B cell (primary cell): ENCODE measurements around the gene THRB. TPM values are rescaled to one million over a fixed set of nuclear protein-coding genes. Genes with fewer than 3 reads are reported as not detected.
"Not testable (repeated sequence)": the region's sequence is repeated elsewhere in the genome, so short reads cannot be mapped to it uniquely, and the experiment has no call there.

ENCODE experiments used
- ATAC-seq: fragments of 200-7000 bp; cut with Tn5 transposase; one replicate; pipeline ENCODE4 v1.10.0; 2021; ENCODE audit warnings: low read depth, mild to moderate bottlenecking, moderate number of reproducible peaks, moderate library complexity
- CTCF ChIA-PET: fragments of 350-600 bp; sonication (Branson Sonifier 250); formaldehyde crosslinking; loops from one replicate; lab custom pipeline; 2021; ENCODE audit warnings: antibody characterized with exemption, inconsistent platforms; lab: Charles Lee
- POLR2A ChIA-PET: fragments of 350-600 bp; sonication (Branson Sonifier 250); formaldehyde crosslinking; loops from one replicate; lab custom pipeline; 2021; ENCODE audit warnings: antibody characterized with exemption; lab: Charles Lee
- DNase-seq: peaks from one replicate; pipeline ENCODE4 v3.0.0; 2013
- H2AFZ ChIP-seq: 2 replicates; pipeline ENCODE4 v1.6.1; 2012; ENCODE audit warnings: mild to moderate bottlenecking, low read depth, low read length; ENCODE audit not compliant: insufficient read depth, poor library complexity, severe bottlenecking
- H3K27ac ChIP-seq, 2 donors: 1 replicate in 1 of 2; 2 replicates in 1 of 2; pipeline ENCODE4 v1.5.1; 2012 to 2013; ENCODE audit warnings: low read length in 2 of 2, mild to moderate bottlenecking in 2 of 2, moderate library complexity in 1 of 2
- H3K27me3 ChIP-seq, 4 experiments: fragments of 200-600 bp in 1 of 4; sonication (generic) in 1 of 4; replicated peaks in 1 of 4; 1 replicate in 2 of 4; 2 replicates in 2 of 4; pipeline versions ENCODE4 v1.6.1 to v1.7.0; 2013 to 2016; ENCODE audit warnings: low read length in 3 of 4, mild to moderate bottlenecking in 2 of 4, mixed read lengths in 1 of 4, moderate library complexity in 1 of 4; ENCODE audit not compliant: insufficient read depth in 4 of 4, control insufficient read depth in 3 of 4; ENCODE audit errors: control extremely low read depth in 1 of 4
- H3K36me3 ChIP-seq, 2 experiments: replicated peaks in 1 of 2; 1 replicate in 1 of 2; 2 replicates in 1 of 2; pipeline versions ENCODE4 v1.6.1 to v1.7.1; 2013; ENCODE audit warnings: low read length in 1 of 2; ENCODE audit not compliant: insufficient read depth in 2 of 2, control insufficient read depth in 1 of 2; ENCODE audit errors: control extremely low read depth in 1 of 2, extremely low read depth in 1 of 2
- H3K4me1 ChIP-seq, 2 donors: fragments of 200-600 bp in 1 of 2; sonication (generic) in 1 of 2; 1 replicate in 1 of 2; 2 replicates in 1 of 2; pipeline versions ENCODE4 v1.5.1 to v1.6.1; 2013 to 2017; ENCODE audit warnings: low read length in 2 of 2; ENCODE audit not compliant: control insufficient read depth in 2 of 2, insufficient read depth in 2 of 2
- H3K4me2 ChIP-seq: replicated peaks from 2 replicates; pipeline ENCODE3; 2012; ENCODE audit warnings: mild to moderate bottlenecking, low read depth, low read length; ENCODE audit not compliant: poor library complexity, severe bottlenecking
- H3K4me3 ChIP-seq, 5 experiments: fragments of 200-600 bp in 1 of 5; sonication (generic) in 1 of 5; 1 replicate in 3 of 5; 2 replicates in 2 of 5; pipeline versions ENCODE4 v1.5.1 to v1.7.0; 2011 to 2016; ENCODE audit warnings: low read length in 4 of 5, mild to moderate bottlenecking in 4 of 5, low read depth in 2 of 5, control low read depth in 1 of 5, moderate library complexity in 1 of 5; ENCODE audit not compliant: insufficient read depth in 1 of 5; ENCODE audit errors: control extremely low read depth in 1 of 5, extremely low read depth in 1 of 5
- H3K79me2 ChIP-seq: fragments of 200-600 bp; sonication (generic); one replicate; pipeline ENCODE4 v1.6.0; 2016; ENCODE audit warnings: low read length; ENCODE audit not compliant: control insufficient read depth, insufficient read depth
- H3K9ac ChIP-seq: fragments of 200-600 bp; sonication (generic); 2 replicates; pipeline ENCODE4 v1.6.1; 2017; ENCODE audit warnings: mild to moderate bottlenecking, low read length, moderate library complexity
- H3K9me3 ChIP-seq, 3 donors: one replicate each; pipeline versions ENCODE4 v1.6.1 to v1.7.1; 2013; ENCODE audit warnings: low read length in 2 of 3; ENCODE audit not compliant: control insufficient read depth in 2 of 3, insufficient read depth in 1 of 3; ENCODE audit errors: control extremely low read depth in 1 of 3
- H4K20me1 ChIP-seq: 2 replicates; pipeline ENCODE4 v1.6.0; 2012; ENCODE audit warnings: mild to moderate bottlenecking, low read length; ENCODE audit not compliant: insufficient read depth, control insufficient read depth, poor library complexity, severe bottlenecking
- H3K27ac Mint-ChIP-seq: one replicate; pipeline ENCODE4 v1.8.0; 2021; ENCODE audit warnings: mixed read lengths
- H3K27me3 Mint-ChIP-seq: one replicate; pipeline ENCODE4 v1.8.0; 2021; ENCODE audit warnings: mixed read lengths
- H3K4me1 Mint-ChIP-seq: one replicate; pipeline ENCODE4 v1.8.0; 2021; ENCODE audit warnings: mixed read lengths
- H3K4me3 Mint-ChIP-seq: one replicate; pipeline ENCODE4 v1.8.0; 2021; ENCODE audit warnings: mixed read lengths
- H3K9me3 Mint-ChIP-seq: one replicate; pipeline ENCODE4 v1.8.0; 2022; ENCODE audit warnings: mixed read lengths; ENCODE audit not compliant: insufficient read depth
- EZH2 ChIP-seq: IDR thresholded peaks from 2 replicates; pipeline ENCODE4 v1.6.1; 2012; ENCODE audit warnings: borderline replicate concordance, low read depth, mild to moderate bottlenecking, moderate library complexity, low read length; ENCODE audit not compliant: insufficient read depth, poor library complexity, severe bottlenecking
- WGBS: methylation state at CpG from one replicate; pipeline ENCODE4 v1.1.5; 2013; ENCODE audit warnings: missing lambda C conversion rate; ENCODE audit not compliant: insufficient coverage; 5-methylcytosine and 5-hydroxymethylcytosine counted together
- intact Hi-C: fragments of 100-400 bp; cut with micrococcal nuclease; formaldehyde crosslinking; loops from one replicate; pipeline ENCODE4 v1.10.0; 2022
- polyA plus RNA-seq: library from polyadenylated mRNA; depleted of rRNA; stranded (reverse); fragments of >200 nt; gene quantifications from 2 replicates; pipeline ENCODE4 v1.2.3, GENCODE V29; 2012
- total RNA-seq, 2 donors: library from RNA; stranded (reverse); fragments of 120-200 nt in 1 of 2; gene quantifications; 1 replicate in 1 of 2; 2 replicates in 1 of 2; pipeline versions ENCODE4 v1.2.3 to v1.2.4, GENCODE V29; 2013 to 2022
- TF ChIP-seq, protein P1 (sequence below): fragments of 200-600 bp; IDR thresholded peaks from one replicate; pipeline ENCODE4 v1.8.0; 2022; ENCODE audit warnings: antibody characterized with exemption, mild to moderate bottlenecking

Gene THRB
- total and polyA plus RNA-seq, 2 donors (not counting 1 experiment from before 2014, with no cell fraction given), result 0.86 to 1.8 TPM

DNA sequence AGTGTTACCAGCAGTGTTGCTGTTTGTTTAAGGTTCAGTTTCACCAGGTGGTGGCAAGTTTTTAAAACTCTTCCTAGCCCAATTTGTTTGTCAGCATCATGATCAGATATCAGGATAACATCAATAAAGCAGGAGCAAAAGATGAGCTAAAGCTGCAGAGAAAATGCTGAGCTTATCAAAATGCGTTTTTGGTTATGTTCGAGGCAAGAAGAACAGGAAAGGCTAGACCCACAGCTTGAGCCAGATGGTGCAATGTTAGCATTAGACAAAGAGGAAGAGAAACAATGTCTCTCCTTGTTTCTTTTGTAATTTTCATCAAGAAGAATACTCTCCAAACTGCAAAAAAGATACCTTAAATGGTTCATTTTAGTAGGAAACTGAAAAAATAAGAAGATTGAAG lies 66.2 kb downstream of the THRB start:
- peaks cover 0 to 6% of the 10 kb centered on the region in 2 donors for H3K4me1 ChIP-seq
- WGBS, result no CpG with 5 or more reads among the region's 2 CpGs
- no peaks in the 10 kb centered on the region for H3K9me3 ChIP-seq
- peak overlapping the region; percentile 15 for H3K4me2 ChIP-seq
- H3K27ac Mint-ChIP-seq, result no peak overlapping the region
- H3K27ac ChIP-seq, result no peak overlapping the region
- H3K27me3 Mint-ChIP-seq, result no peaks in the 10 kb centered on the region
- CTCF ChIA-PET, result no interaction called here
- no peaks in the 10 kb centered on the region for H4K20me1 ChIP-seq
- no peak for DNase-seq
- POLR2A ChIA-PET, result no interaction called here
- H3K79me2 ChIP-seq, result no peaks in the 10 kb centered on the region
- intact Hi-C loops, result no loop called here
- no peak overlapping the region for H2AFZ ChIP-seq
- no peak overlapping the region for H3K4me3 ChIP-seq
- H3K9me3 Mint-ChIP-seq, result no peaks in the 10 kb centered on the region
- TF ChIP-seq EZH2, result no peak
- TF ChIP-seq, protein P1, sequence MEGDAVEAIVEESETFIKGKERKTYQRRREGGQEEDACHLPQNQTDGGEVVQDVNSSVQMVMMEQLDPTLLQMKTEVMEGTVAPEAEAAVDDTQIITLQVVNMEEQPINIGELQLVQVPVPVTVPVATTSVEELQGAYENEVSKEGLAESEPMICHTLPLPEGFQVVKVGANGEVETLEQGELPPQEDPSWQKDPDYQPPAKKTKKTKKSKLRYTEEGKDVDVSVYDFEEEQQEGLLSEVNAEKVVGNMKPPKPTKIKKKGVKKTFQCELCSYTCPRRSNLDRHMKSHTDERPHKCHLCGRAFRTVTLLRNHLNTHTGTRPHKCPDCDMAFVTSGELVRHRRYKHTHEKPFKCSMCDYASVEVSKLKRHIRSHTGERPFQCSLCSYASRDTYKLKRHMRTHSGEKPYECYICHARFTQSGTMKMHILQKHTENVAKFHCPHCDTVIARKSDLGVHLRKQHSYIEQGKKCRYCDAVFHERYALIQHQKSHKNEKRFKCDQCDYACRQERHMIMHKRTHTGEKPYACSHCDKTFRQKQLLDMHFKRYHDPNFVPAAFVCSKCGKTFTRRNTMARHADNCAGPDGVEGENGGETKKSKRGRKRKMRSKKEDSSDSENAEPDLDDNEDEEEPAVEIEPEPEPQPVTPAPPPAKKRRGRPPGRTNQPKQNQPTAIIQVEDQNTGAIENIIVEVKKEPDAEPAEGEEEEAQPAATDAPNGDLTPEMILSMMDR, result no peak
- H3K4me3 Mint-ChIP-seq, result no peak overlapping the region
- H3K4me1 Mint-ChIP-seq, result peaks cover 11% of the 10 kb centered on the region
- no peak overlapping the region for H3K9ac ChIP-seq
- no peaks in the 10 kb centered on the region for H3K36me3 ChIP-seq
- peaks cover 0 to 3% (median 0%) of the 10 kb centered on the region in 4 experiments for H3K27me3 ChIP-seq
- ATAC-seq, result no peak

DNA sequence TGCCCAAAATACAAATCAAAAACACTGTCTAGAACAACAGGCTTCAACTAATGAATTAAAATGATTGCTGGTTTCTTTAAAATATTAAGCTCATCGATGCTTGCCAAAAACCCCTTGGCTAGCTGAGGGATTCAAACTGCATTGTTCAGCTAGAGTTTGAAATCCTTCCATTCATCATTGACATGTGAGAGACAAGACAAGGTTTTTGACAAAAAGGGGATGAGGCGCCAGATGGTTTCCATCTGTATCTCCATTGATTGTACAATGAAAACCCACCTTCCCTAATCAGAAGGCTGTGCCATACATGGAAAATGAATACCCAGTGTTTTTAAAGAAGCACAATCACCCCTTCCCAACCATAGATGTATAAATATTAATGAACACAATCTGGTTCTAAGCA lies 67.8 kb downstream of the THRB start:
- Histone ChIP-seq H2AFZ (no peak overlapping the region), H3K9ac (no peak overlapping the region), H3K4me2 (no peak overlapping the region), H3K9me3 (no peaks in the 10 kb centered on the region), H4K20me1 (no peaks in the 10 kb centered on the region), H3K27me3 (no peaks in the 10 kb centered on the region), H3K4me1 (peaks cover 0 to 6% of the 10 kb centered on the region in 2 donors), H3K36me3 (no peaks in the 10 kb centered on the region), H3K79me2 (no peaks in the 10 kb centered on the region), H3K4me3 (no peak overlapping the region), H3K27ac (no peak overlapping the region)
- Mint-ChIP-seq H3K4me1 (peaks cover 11% of the 10 kb centered on the region), H3K27me3 (no peaks in the 10 kb centered on the region), H3K4me3 (no peak overlapping the region), H3K27ac (no peak overlapping the region), H3K9me3 (no peaks in the 10 kb centered on the region)
- DNase-seq (no peak), ATAC-seq (no peak)
- intact Hi-C loops, result no loop called here
- CTCF ChIA-PET, result no interaction called here
- POLR2A ChIA-PET, result no interaction called here
- TF ChIP-seq, protein P1, result no peak
- no peak for TF ChIP-seq EZH2
- WGBS, result 100% methylated on average over 1 of the region's 2 CpGs

DNA sequence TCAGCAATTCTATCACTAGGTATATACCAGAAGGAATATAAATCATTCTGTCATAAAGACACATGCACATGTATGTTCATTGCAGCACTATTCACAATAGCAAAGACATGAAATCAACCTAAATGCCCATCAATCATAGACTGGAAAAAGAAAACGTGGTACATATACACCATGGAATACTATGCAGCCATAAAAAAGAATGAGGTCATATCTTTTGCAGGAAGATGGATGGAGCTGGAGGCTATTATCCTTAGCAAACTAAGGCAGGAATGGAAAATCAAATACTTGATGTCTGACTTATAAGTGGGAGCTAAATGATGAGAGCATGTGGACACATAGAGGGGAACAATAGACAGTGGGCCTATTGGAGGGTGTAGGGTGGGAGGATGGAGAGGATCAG lies 73.8 kb downstream of the THRB start:
- H3K4me2 ChIP-seq, H3K27ac ChIP-seq, H3K9ac ChIP-seq, ATAC-seq, intact Hi-C loops, H3K27me3 Mint-ChIP-seq, H4K20me1 ChIP-seq, DNase-seq, H3K27ac Mint-ChIP-seq, H3K27me3 ChIP-seq, H3K36me3 ChIP-seq, POLR2A ChIA-PET, H3K79me2 ChIP-seq, H3K9me3 Mint-ChIP-seq, H3K4me3 Mint-ChIP-seq, H3K4me1 Mint-ChIP-seq, H3K9me3 ChIP-seq, H3K4me3 ChIP-seq, CTCF ChIA-PET, H3K4me1 ChIP-seq, H2AFZ ChIP-seq: not testable (repeated sequence)
- WGBS, result no CpG with 5 or more reads among the region's 1 CpG
